Spleen (tissue), 11 donors: ENCODE results near the gene CCDC12. TPM values are rescaled to one million over a fixed set of nuclear protein-coding genes. Genes with fewer than 3 reads are reported as not detected.

Source experiments
- DNase-seq: peaks from one replicate; pipeline ENCODE4 v3.0.0-alpha.2; 2020
- H3K27ac ChIP-seq, 8 donors: fragments of 200-600 bp; sonication (generic) in 7 of 8; 1 replicate in 4 of 8; 2 replicates in 4 of 8; pipeline versions ENCODE4 v1.5.0 to v1.8.0; 2016 to 2021; ENCODE audit warnings: inconsistent platforms in 4 of 8, mild to moderate bottlenecking in 4 of 8, moderate library complexity in 1 of 8
- H3K27me3 ChIP-seq, 7 donors: fragments of 200-600 bp; sonication (generic) in 6 of 7; replicated peaks in 1 of 7; 1 replicate in 4 of 7; 2 replicates in 3 of 7; pipeline versions ENCODE4 v1.5.0 to v1.8.0; 2016 to 2021; ENCODE audit warnings: inconsistent platforms in 3 of 7, mild to moderate bottlenecking in 1 of 7
- H3K36me3 ChIP-seq, 6 donors: fragments of 200-600 bp; sonication (generic) in 5 of 6; 1 replicate in 4 of 6; 2 replicates in 2 of 6; pipeline versions ENCODE4 v1.5.0 to v1.8.0; 2016 to 2021; ENCODE audit warnings: inconsistent platforms in 2 of 6
- H3K4me1 ChIP-seq, 6 donors: fragments of 200-600 bp; sonication (generic) in 5 of 6; 1 replicate in 3 of 6; 2 replicates in 3 of 6; pipeline versions ENCODE4 v1.5.0 to v1.8.0; 2016 to 2021; ENCODE audit warnings: inconsistent platforms in 3 of 6
- H3K4me3 ChIP-seq, 8 donors: fragments of 200-600 bp; sonication (generic) in 7 of 8; 1 replicate in 4 of 8; 2 replicates in 4 of 8; pipeline versions ENCODE4 v1.5.0 to v1.8.0; 2016 to 2021; ENCODE audit warnings: inconsistent platforms in 4 of 8, mild to moderate bottlenecking in 4 of 8, moderate library complexity in 2 of 8
- H3K9me3 ChIP-seq, 8 donors: fragments of 200-600 bp; sonication (generic) in 7 of 8; 1 replicate in 4 of 8; 2 replicates in 4 of 8; pipeline versions ENCODE4 v1.5.0 to v1.8.0; 2016 to 2021; ENCODE audit warnings: inconsistent platforms in 4 of 8
- POLR2A ChIP-seq, 3 donors: fragments of 450-650 bp; IDR thresholded peaks; one replicate each; pipeline ENCODE4 v1.5.1; 2017; ENCODE audit warnings: antibody characterized with exemption in 3 of 3, mild to moderate bottlenecking in 1 of 3
- POLR2AphosphoS5 ChIP-seq, 3 donors: sonication (generic); formaldehyde crosslinking; IDR thresholded peaks; one replicate each; pipeline ENCODE4 v1.5.1; 2017; ENCODE audit warnings: antibody characterized with exemption in 3 of 3
- WGBS, 5 donors: extraction: QIAGEN DNeasy Blood & Tissue Kit in 3 of 5; methylation state at CpG; one replicate each; pipeline versions ENCODE4 v1.1.5 to v1.1.7; 2013 to 2018; 5-methylcytosine and 5-hydroxymethylcytosine counted together
- intact Hi-C: fragments of 100-400 bp; cut with DNase I; formaldehyde crosslinking; loops from one replicate; pipeline ENCODE4 v1.15.0; 2023; ENCODE audit warnings: low total_unique reads
- polyA plus RNA-seq, 3 donors: library from polyadenylated mRNA; stranded (reverse); fragments of 200-250 nt; gene quantifications; one replicate each; pipeline ENCODE4 v1.2.1, GENCODE V29; 2013
- total RNA-seq, 7 donors: library from RNA; depleted of rRNA in 3 of 7; stranded (reverse); fragments of >200 nt in 3 of 7; fragmentation: NEBNext Ultra II Directional in 4 of 7; extraction: Animal tissue kit (Norgen Biotek cat#: 25700) in 4 of 7; gene quantifications; one replicate each; pipeline versions ENCODE4 v1.1.0 to v1.2.1, GENCODE V29; 2016 to 2021
- TF ChIP-seq, protein P1 (sequence below), 11 experiments: fragments of 200-600 bp in 7 of 11; fragments of 450-650 bp in 4 of 11; sonication (generic) in 4 of 11; IDR thresholded peaks in 8 of 11; conservative IDR thresholded peaks in 3 of 11; 1 replicate in 7 of 11; 2 replicates in 4 of 11; pipeline versions ENCODE4 v1.4.0 to v1.8.0; 2016 to 2021; ENCODE audit warnings: antibody characterized with exemption in 11 of 11, inconsistent platforms in 4 of 11, mild to moderate bottlenecking in 1 of 11
- donor health status: healthy with polysubstance abuse.
- donor health status: DM: no; HTN: no; CAD: no; lungs with moderate emphysema.
- donor health status: DM: no; HTN: no; CAD: no.
- donor health status: Bipolar disorder and iron deficiency.
- donor health status: healthy.
- donor health status: DM: no; HTN: no; CAD: no.
- donor health status: DM: yes; HTN: yes; CAD: no.

Gene CCDC12
- total and polyA plus RNA-seq, 10 donors = 36.5 to 124 (median 55.7) TPM

- Histone ChIP-seq H3K27me3 (peaks cover 0 to 70% (median 4%) of the 10 kb centered on the region in 7 donors), H3K9me3 (no peaks in the 10 kb centered on the region), H3K4me1 (peaks cover 6 to 74% (median 27%) of the 10 kb centered on the region in 6 donors), H3K36me3 (no peaks in the 10 kb centered on the region), H3K4me3 (peak overlapping the region; percentile 14 to 70 (median 42)), H3K27ac (peak overlapping the region in 3 of 8 donors; percentile 31 to 34 (median 32))
- 2 to 8% (median 7%) methylated on average over 31 to 58 of the region's 58 CpGs for WGBS, 5 donors
- peak; percentile 89 for DNase-seq
- intact Hi-C loops = no loop called here
- TF ChIP-seq, protein P1, sequence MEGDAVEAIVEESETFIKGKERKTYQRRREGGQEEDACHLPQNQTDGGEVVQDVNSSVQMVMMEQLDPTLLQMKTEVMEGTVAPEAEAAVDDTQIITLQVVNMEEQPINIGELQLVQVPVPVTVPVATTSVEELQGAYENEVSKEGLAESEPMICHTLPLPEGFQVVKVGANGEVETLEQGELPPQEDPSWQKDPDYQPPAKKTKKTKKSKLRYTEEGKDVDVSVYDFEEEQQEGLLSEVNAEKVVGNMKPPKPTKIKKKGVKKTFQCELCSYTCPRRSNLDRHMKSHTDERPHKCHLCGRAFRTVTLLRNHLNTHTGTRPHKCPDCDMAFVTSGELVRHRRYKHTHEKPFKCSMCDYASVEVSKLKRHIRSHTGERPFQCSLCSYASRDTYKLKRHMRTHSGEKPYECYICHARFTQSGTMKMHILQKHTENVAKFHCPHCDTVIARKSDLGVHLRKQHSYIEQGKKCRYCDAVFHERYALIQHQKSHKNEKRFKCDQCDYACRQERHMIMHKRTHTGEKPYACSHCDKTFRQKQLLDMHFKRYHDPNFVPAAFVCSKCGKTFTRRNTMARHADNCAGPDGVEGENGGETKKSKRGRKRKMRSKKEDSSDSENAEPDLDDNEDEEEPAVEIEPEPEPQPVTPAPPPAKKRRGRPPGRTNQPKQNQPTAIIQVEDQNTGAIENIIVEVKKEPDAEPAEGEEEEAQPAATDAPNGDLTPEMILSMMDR (IDR thresholded peaks at IDR 0.05 in 8 of 11, conservative IDR thresholded peaks at IDR 0.05 in 3 of 11) = peak in 1 of 11 experiments; percentile 23
- no peak for TF ChIP-seq POLR2A (IDR thresholded peaks at IDR 0.05)
- peak in 2 of 3 donors; percentile 66 to 82 for TF ChIP-seq POLR2AphosphoS5 (IDR thresholded peaks at IDR 0.05)
Observed at GRCh38 chr3:46892285-46893145, 84.0 kb downstream of the CCDC12 start.

DNA sequence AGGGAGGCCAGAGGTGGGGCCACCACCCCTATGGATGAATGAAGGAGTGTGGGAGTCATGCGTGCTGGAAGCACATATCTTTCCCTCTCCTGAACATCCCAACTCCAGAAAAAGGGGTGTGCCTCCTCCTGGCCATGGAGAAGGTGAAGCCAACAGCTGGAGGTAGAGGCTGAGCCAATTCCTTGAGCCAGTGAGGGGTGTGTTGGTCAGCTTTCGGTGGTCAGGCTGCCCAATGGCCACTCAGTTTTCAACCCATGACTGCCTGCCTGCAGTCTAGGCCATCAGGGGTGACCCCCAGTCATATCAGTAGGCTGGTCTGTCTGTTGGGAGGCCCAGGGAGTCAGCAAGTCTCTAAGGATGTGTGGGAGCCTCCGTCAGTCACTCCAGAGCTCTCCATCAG lies 85.4 kb downstream of the CCDC12 start:
- H3K27me3 ChIP-seq = peaks cover 0 to 77% (median 4%) of the 10 kb centered on the region in 7 donors
- WGBS, 5 donors = 79 to 86% (median 82%) methylated on average over 3 of the region's 3 CpGs
- intact Hi-C loops = no loop called here
- H3K4me3 ChIP-seq = no peak overlapping the region
- TF ChIP-seq, protein P1 (IDR thresholded peaks at IDR 0.05 in 8 of 11, conservative IDR thresholded peaks at IDR 0.05 in 3 of 11) = no peak
- TF ChIP-seq POLR2AphosphoS5 (IDR thresholded peaks at IDR 0.05) (no peak), POLR2A (IDR thresholded peaks at IDR 0.05) (no peak)
- H3K36me3 ChIP-seq = no peaks in the 10 kb centered on the region
- peaks cover 6 to 74% (median 27%) of the 10 kb centered on the region in 6 donors for H3K4me1 ChIP-seq
- peak overlapping the region in 1 of 8 donors; percentile 32 for H3K27ac ChIP-seq
- no peak for DNase-seq
- no peaks in the 10 kb centered on the region for H3K9me3 ChIP-seq

DNA sequence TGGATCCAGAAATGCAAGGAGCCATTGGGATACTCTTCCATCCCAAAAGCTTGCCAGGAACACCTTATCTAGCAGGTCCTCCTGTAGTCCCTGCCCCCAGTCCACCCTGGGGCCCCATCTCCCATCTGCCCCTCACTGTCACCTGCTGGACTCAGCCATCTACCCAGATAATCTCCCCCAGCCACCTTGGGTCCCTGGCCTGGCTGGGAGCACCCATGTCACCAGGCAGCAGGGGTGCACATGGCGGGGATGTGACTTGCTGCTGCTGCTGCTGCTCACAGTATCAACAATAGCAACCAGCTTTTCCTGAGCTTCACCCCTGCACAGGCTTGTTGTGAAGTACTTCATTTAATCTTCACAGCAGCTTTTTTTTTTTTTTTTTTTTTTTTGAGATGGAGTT lies 86.4 kb downstream of the CCDC12 start:
- Histone ChIP-seq H3K9me3 (no peaks in the 10 kb centered on the region), H3K27ac (peak overlapping the region in 2 of 8 donors; percentile 21 to 35), H3K4me1 (peaks cover 6 to 72% (median 27%) of the 10 kb centered on the region in 6 donors), H3K36me3 (no peaks in the 10 kb centered on the region), H3K27me3 (peaks cover 0 to 79% (median 4%) of the 10 kb centered on the region in 7 donors), H3K4me3 (no peak overlapping the region)
- WGBS, 5 donors = 73 to 100% (median 100%) methylated on average over 1 of the region's 1 CpG
- TF ChIP-seq, protein P1 (IDR thresholded peaks at IDR 0.05 in 8 of 11, conservative IDR thresholded peaks at IDR 0.05 in 3 of 11) = no peak
- no peak for TF ChIP-seq POLR2A (IDR thresholded peaks at IDR 0.05)
- TF ChIP-seq POLR2AphosphoS5 (IDR thresholded peaks at IDR 0.05) = no peak
- intact Hi-C loops = no loop called here
- no peak for DNase-seq
